A549 (cell line): ENCODE data around the gene PXT1.
"Not testable (repeated sequence)": the region's sequence is repeated elsewhere in the genome, so short reads cannot be mapped to it uniquely, and the experiment has no call there.

ENCODE experiments used
- FOXS1 ChIP-seq: fragments of 250-450 bp; sonication (Bioruptor Pico); IDR thresholded peaks from 2 replicates; pipeline ENCODE4 v1.5.0; 2020; ENCODE audit warnings: mild to moderate bottlenecking, moderate library complexity
- KDM5A ChIP-seq: fragments of 200-600 bp; sonication (generic); IDR thresholded peaks from 2 replicates; pipeline ENCODE4 v1.6.1; 2016; ENCODE audit warnings: antibody characterized with exemption, mild to moderate bottlenecking
- MYC ChIP-seq: IDR thresholded peaks from 2 replicates; pipeline ENCODE4 v1.6.1; 2012; ENCODE audit warnings: mild to moderate bottlenecking, inconsistent platforms, low read length, improper control_type of control experiment, borderline replicate concordance
- ZFP36 ChIP-seq: fragments of 450-650 bp; IDR thresholded peaks from 2 replicates; pipeline ENCODE4 v1.6.1; 2014; ENCODE audit warnings: borderline replicate concordance; ENCODE audit not compliant: partially characterized antibody
- TF ChIP-seq, protein P1 (sequence below): fragments of >200 bp; sonication (Bioruptor Twin); formaldehyde crosslinking; IDR thresholded peaks from 3 replicates; pipeline ENCODE4 v1.5.1; 2016

DNA sequence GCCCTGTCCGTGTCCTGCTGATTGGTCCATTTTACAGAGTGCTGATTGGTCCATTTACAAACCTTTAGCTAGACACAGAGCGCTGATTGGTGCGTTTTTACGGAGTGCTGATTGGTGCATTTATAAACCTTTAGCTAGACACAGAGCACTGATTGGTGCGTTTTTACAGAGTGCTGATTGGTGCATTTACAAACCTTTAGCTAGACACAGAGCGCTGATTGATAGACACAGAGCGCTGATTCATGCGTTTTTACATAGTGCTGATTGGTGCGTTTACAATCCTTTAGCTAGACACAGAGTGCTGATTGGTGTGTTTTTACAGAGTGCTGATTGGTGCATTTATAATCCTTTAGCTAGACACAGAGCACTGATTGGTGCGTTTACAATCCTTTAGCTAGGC lies 6.5 kb upstream of the PXT1 start:
- TF ChIP-seq MYC; ZFP36; KDM5A; FOXS1 (CRISPR knock-in tag): not testable (repeated sequence)
- TF ChIP-seq, protein P1, sequence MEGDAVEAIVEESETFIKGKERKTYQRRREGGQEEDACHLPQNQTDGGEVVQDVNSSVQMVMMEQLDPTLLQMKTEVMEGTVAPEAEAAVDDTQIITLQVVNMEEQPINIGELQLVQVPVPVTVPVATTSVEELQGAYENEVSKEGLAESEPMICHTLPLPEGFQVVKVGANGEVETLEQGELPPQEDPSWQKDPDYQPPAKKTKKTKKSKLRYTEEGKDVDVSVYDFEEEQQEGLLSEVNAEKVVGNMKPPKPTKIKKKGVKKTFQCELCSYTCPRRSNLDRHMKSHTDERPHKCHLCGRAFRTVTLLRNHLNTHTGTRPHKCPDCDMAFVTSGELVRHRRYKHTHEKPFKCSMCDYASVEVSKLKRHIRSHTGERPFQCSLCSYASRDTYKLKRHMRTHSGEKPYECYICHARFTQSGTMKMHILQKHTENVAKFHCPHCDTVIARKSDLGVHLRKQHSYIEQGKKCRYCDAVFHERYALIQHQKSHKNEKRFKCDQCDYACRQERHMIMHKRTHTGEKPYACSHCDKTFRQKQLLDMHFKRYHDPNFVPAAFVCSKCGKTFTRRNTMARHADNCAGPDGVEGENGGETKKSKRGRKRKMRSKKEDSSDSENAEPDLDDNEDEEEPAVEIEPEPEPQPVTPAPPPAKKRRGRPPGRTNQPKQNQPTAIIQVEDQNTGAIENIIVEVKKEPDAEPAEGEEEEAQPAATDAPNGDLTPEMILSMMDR = not testable (repeated sequence)
